ENCODE results near the gene HMGCL. TPM values are rescaled to one million over a fixed set of nuclear protein-coding genes. Genes with fewer than 3 reads are reported as not detected.

HMGCL gene
- total RNA-seq, 2 donors from 2014 or later = 44.1 to 47.4 TPM

- DNase-seq (no peak), ATAC-seq (replicated peaks in 1 of 2) (no peak)
- H3K4me3 Mint-ChIP-seq = peak overlapping the region in 1 of 2 donors; percentile 83
- H3K27me3 Mint-ChIP-seq (ENCODE audit: low read depth) = no peaks in the 10 kb centered on the region
- no peaks in the 10 kb centered on the region for H3K36me3 Mint-ChIP-seq (ENCODE audit: insufficient read depth in 2 of 2)
- peaks cover 55% of the 10 kb centered on the region for H3K4me1 Mint-ChIP-seq (ENCODE audit: low read depth)
- no peaks in the 10 kb centered on the region for H3K9me3 Mint-ChIP-seq
- H3K27ac Mint-ChIP-seq = no peak overlapping the region
Observed at GRCh38 chr1:23776217-23776616, 49.0 kb downstream of the HMGCL start.

GRCh38 chr1:23774174-23774880 lies 50.9 kb downstream of the HMGCL start:
- DNase-seq = no peak
- no peak overlapping the region for H3K27ac Mint-ChIP-seq
- no peak for ATAC-seq (replicated peaks in 1 of 2)
- no peaks in the 10 kb centered on the region for H3K27me3 Mint-ChIP-seq (ENCODE audit: low read depth)
- peaks cover 44% of the 10 kb centered on the region for H3K4me1 Mint-ChIP-seq (ENCODE audit: low read depth)
- H3K9me3 Mint-ChIP-seq = no peaks in the 10 kb centered on the region
- no peaks in the 10 kb centered on the region for H3K36me3 Mint-ChIP-seq (ENCODE audit: insufficient read depth in 2 of 2)
- no peak overlapping the region for H3K4me3 Mint-ChIP-seq

- ATAC-seq (replicated peaks in 1 of 2) (no peak), DNase-seq (no peak)
- Mint-ChIP-seq H3K4me1 (ENCODE audit: low read depth) (peaks cover 42% of the 10 kb centered on the region), H3K27ac (no peak overlapping the region), H3K4me3 (no peak overlapping the region), H3K9me3 (no peaks in the 10 kb centered on the region), H3K27me3 (ENCODE audit: low read depth) (no peaks in the 10 kb centered on the region), H3K36me3 (ENCODE audit: insufficient read depth in 2 of 2) (no peaks in the 10 kb centered on the region)
Observed at GRCh38 chr1:23772854-23773242, 52.4 kb downstream of the HMGCL start.

- no peak overlapping the region for H3K4me3 Mint-ChIP-seq
- no peaks in the 10 kb centered on the region for H3K27me3 Mint-ChIP-seq (ENCODE audit: low read depth)
- H3K36me3 Mint-ChIP-seq (ENCODE audit: insufficient read depth in 2 of 2) = no peaks in the 10 kb centered on the region
- H3K9me3 Mint-ChIP-seq = no peaks in the 10 kb centered on the region
- ATAC-seq (replicated peaks in 1 of 2) = peak; percentile 96
- DNase-seq = peak; percentile 88 to 89
- H3K27ac Mint-ChIP-seq = no peak overlapping the region
- peaks cover 37% of the 10 kb centered on the region for H3K4me1 Mint-ChIP-seq (ENCODE audit: low read depth)
Observed at GRCh38 chr1:23772049-23772853, 53.0 kb downstream of the HMGCL start.

- H3K4me1 Mint-ChIP-seq (ENCODE audit: low read depth) = peaks cover 7% of the 10 kb centered on the region
- no peak overlapping the region for H3K4me3 Mint-ChIP-seq
- DNase-seq (no peak), ATAC-seq (replicated peaks in 1 of 2) (no peak)
- H3K36me3 Mint-ChIP-seq (ENCODE audit: insufficient read depth in 2 of 2) = peaks cover 0 to 4% of the 10 kb centered on the region in 2 donors
- H3K9me3 Mint-ChIP-seq = no peaks in the 10 kb centered on the region
- no peaks in the 10 kb centered on the region for H3K27me3 Mint-ChIP-seq (ENCODE audit: low read depth)
- no peak overlapping the region for H3K27ac Mint-ChIP-seq
Observed at GRCh38 chr1:23768733-23769132, 56.5 kb downstream of the HMGCL start.

- DNase-seq (no peak), ATAC-seq (replicated peaks in 1 of 2) (no peak)
- Mint-ChIP-seq H3K27ac (no peak overlapping the region), H3K9me3 (no peaks in the 10 kb centered on the region), H3K4me3 (no peak overlapping the region), H3K27me3 (ENCODE audit: low read depth) (no peaks in the 10 kb centered on the region), H3K4me1 (ENCODE audit: low read depth) (peaks cover 5% of the 10 kb centered on the region), H3K36me3 (ENCODE audit: insufficient read depth in 2 of 2) (peaks cover 3 to 17% of the 10 kb centered on the region in 2 donors)
Observed at GRCh38 chr1:23763041-23763577, 62.1 kb downstream of the HMGCL start.

GRCh38 chr1:23759277-23759676 lies 66.0 kb downstream of the HMGCL start:
- peaks cover 5% of the 10 kb centered on the region for H3K4me1 Mint-ChIP-seq (ENCODE audit: low read depth)
- DNase-seq (no peak), ATAC-seq (replicated peaks in 1 of 2) (no peak)
- no peak overlapping the region for H3K27ac Mint-ChIP-seq
- H3K9me3 Mint-ChIP-seq = no peaks in the 10 kb centered on the region
- no peak overlapping the region for H3K4me3 Mint-ChIP-seq
- H3K36me3 Mint-ChIP-seq (ENCODE audit: insufficient read depth in 2 of 2) = peaks cover 5 to 28% of the 10 kb centered on the region in 2 donors
- H3K27me3 Mint-ChIP-seq (ENCODE audit: low read depth) = no peaks in the 10 kb centered on the region

GRCh38 chr1:23757812-23758211 lies 67.4 kb downstream of the HMGCL start:
- no peak overlapping the region for H3K27ac Mint-ChIP-seq
- ATAC-seq (replicated peaks in 1 of 2) = no peak
- no peak overlapping the region for H3K4me3 Mint-ChIP-seq
- no peaks in the 10 kb centered on the region for H3K9me3 Mint-ChIP-seq
- H3K27me3 Mint-ChIP-seq (ENCODE audit: low read depth) = no peaks in the 10 kb centered on the region
- H3K4me1 Mint-ChIP-seq (ENCODE audit: low read depth) = peaks cover 5% of the 10 kb centered on the region
- peaks cover 7 to 32% of the 10 kb centered on the region in 2 donors for H3K36me3 Mint-ChIP-seq (ENCODE audit: insufficient read depth in 2 of 2)
- no peak for DNase-seq

- Mint-ChIP-seq H3K4me1 (ENCODE audit: low read depth) (peaks cover 5% of the 10 kb centered on the region), H3K9me3 (no peaks in the 10 kb centered on the region), H3K4me3 (no peak overlapping the region), H3K27me3 (ENCODE audit: low read depth) (no peaks in the 10 kb centered on the region), H3K36me3 (ENCODE audit: insufficient read depth in 2 of 2) (peaks cover 7 to 30% of the 10 kb centered on the region in 2 donors), H3K27ac (no peak overlapping the region)
- ATAC-seq (replicated peaks in 1 of 2) = peak in 1 of 2 donors; percentile 24
- DNase-seq = no peak
Observed at GRCh38 chr1:23756676-23757075, 68.6 kb downstream of the HMGCL start.

GRCh38 chr1:23752909-23753308 lies 72.3 kb downstream of the HMGCL start:
- Mint-ChIP-seq H3K9me3 (no peaks in the 10 kb centered on the region), H3K27ac (no peak overlapping the region), H3K36me3 (ENCODE audit: insufficient read depth in 2 of 2) (peaks cover 13 to 35% of the 10 kb centered on the region in 2 donors), H3K4me1 (ENCODE audit: low read depth) (peaks cover 12% of the 10 kb centered on the region), H3K27me3 (ENCODE audit: low read depth) (no peaks in the 10 kb centered on the region), H3K4me3 (no peak overlapping the region)
- DNase-seq (no peak), ATAC-seq (replicated peaks in 1 of 2) (no peak)

Other genes starting within 250 kb of the HMGCL start
- 1,000 to 10,000 TPM; 1,532 to 1,644 TPM for gene RPL11, start 133.6 kb downstream of the HMGCL start, total RNA-seq
- gene ELOA, start 82.0 kb downstream of the HMGCL start, total RNA-seq = 10 to 100 TPM; 32.4 to 34.1 TPM
- gene PITHD1, start 47.0 kb downstream of the HMGCL start, total RNA-seq = 100 to 1,000 TPM in 1 of 2 donors, 10 to 100 TPM in 1; 83.2 to 107 TPM
- gene LYPLA2, start 34.3 kb downstream of the HMGCL start, total RNA-seq = 10 to 100 TPM; 63.4 to 71.5 TPM
- 10 to 100 TPM; 26.8 to 30.7 TPM for gene GALE, start 24.7 kb downstream of the HMGCL start, total RNA-seq
- 1 to 10 TPM; 5.5 to 9.0 TPM for gene FUCA1, start 42.9 kb upstream of the HMGCL start, total RNA-seq
- gene CNR2, start 87.9 kb upstream of the HMGCL start, total RNA-seq = under 1 TPM; 0.35 to 0.72 TPM
- 100 to 1,000 TPM; 187 to 196 TPM for gene PNRC2, start 134.4 kb upstream of the HMGCL start, total RNA-seq
- gene SRSF10, start 154.9 kb upstream of the HMGCL start, total RNA-seq = 100 to 1,000 TPM; 217 to 264 TPM